Activated naive CD4-positive, alpha-beta T cell treated with anti-CD3 and anti-CD28 coated beads, Interleukin-2, amount 50 U/mL, for 72 hours (primary cell): ENCODE results near the gene HOXA2. TPM values are rescaled to one million over a fixed set of nuclear protein-coding genes. Genes with fewer than 3 reads are reported as not detected.

Experiments used
- ATAC-seq, 2 donors: fragments of 150-1000 bp; cut with Tn5 transposase; 2 replicates each; pipeline ENCODE4 v1.10.0; 2021; ENCODE audit warnings: mild to moderate bottlenecking in 2 of 2, moderate library complexity in 2 of 2
- DNase-seq, 2 donors: peaks; one replicate each; pipeline ENCODE4 v3.0.0; 2021 to 2022; ENCODE audit warnings: low spot score in 2 of 2
- H3K27ac Mint-ChIP-seq, 2 donors: one replicate each; pipeline ENCODE4 v1.8.0; 2022; ENCODE audit warnings: mild to moderate bottlenecking in 2 of 2, mixed read lengths in 2 of 2
- H3K36me3 Mint-ChIP-seq, 2 donors: one replicate each; pipeline ENCODE4 v1.8.0; 2022; ENCODE audit warnings: mixed read lengths in 2 of 2
- H3K9me3 Mint-ChIP-seq, 2 donors: one replicate each; pipeline ENCODE4 v1.8.0; 2022; ENCODE audit warnings: mixed read lengths in 2 of 2
- total RNA-seq, 2 donors: library from RNA; stranded (reverse); gene quantifications; one replicate each; pipeline ENCODE4 v1.2.3, GENCODE V29; 2022

Gene HOXA2
- total RNA-seq, 2 donors from 2014 or later, result not detected

- Mint-ChIP-seq H3K36me3 (peaks cover 0 to 6% of the 10 kb centered on the region in 2 donors), H3K27ac (no peak overlapping the region), H3K9me3 (no peaks in the 10 kb centered on the region)
- ATAC-seq, result no peak
- no peak for DNase-seq
Observed at GRCh38 chr7:27108390-27109127, 6.1 kb upstream of the HOXA2 start.

- H3K27ac Mint-ChIP-seq, result no peak overlapping the region
- DNase-seq (no peak), ATAC-seq (no peak)
- no peaks in the 10 kb centered on the region for H3K9me3 Mint-ChIP-seq
- H3K36me3 Mint-ChIP-seq, result peaks cover 0 to 11% of the 10 kb centered on the region in 2 donors
Observed at GRCh38 chr7:27107391-27108381, 5.2 kb upstream of the HOXA2 start.

GRCh38 chr7:27106901-27107240 is 4.4 kb upstream of the HOXA2 start:
- no peak overlapping the region for H3K27ac Mint-ChIP-seq

GRCh38 chr7:27106181-27106900 is 3.9 kb upstream of the HOXA2 start:
- ATAC-seq (no peak), DNase-seq (no peak)
- H3K27ac Mint-ChIP-seq, result no peak overlapping the region
- H3K36me3 Mint-ChIP-seq, result peaks cover 0 to 19% of the 10 kb centered on the region in 2 donors
- no peaks in the 10 kb centered on the region for H3K9me3 Mint-ChIP-seq

More at GRCh38 chr7:27106901-27107240, 4.4 kb upstream of the HOXA2 start:
- Mint-ChIP-seq H3K36me3 (peaks cover 0 to 14% of the 10 kb centered on the region in 2 donors), H3K9me3 (no peaks in the 10 kb centered on the region)
- no peak for ATAC-seq
- DNase-seq, result no peak

- no peak overlapping the region for H3K27ac Mint-ChIP-seq
- H3K9me3 Mint-ChIP-seq, result no peaks in the 10 kb centered on the region
- peaks cover 0 to 24% of the 10 kb centered on the region in 2 donors for H3K36me3 Mint-ChIP-seq
- no peak for DNase-seq
- no peak for ATAC-seq
Observed at GRCh38 chr7:27105301-27106031, 3.0 kb upstream of the HOXA2 start.

GRCh38 chr7:27104341-27105058 is 2.0 kb upstream of the HOXA2 start:
- peaks cover 0 to 28% of the 10 kb centered on the region in 2 donors for H3K36me3 Mint-ChIP-seq
- DNase-seq (no peak), ATAC-seq (no peak)
- no peaks in the 10 kb centered on the region for H3K9me3 Mint-ChIP-seq
- no peak overlapping the region for H3K27ac Mint-ChIP-seq

GRCh38 chr7:27103489-27104226 is 1.2 kb upstream of the HOXA2 start:
- DNase-seq, result no peak
- H3K27ac Mint-ChIP-seq, result no peak overlapping the region
- no peaks in the 10 kb centered on the region for H3K9me3 Mint-ChIP-seq
- peaks cover 5 to 36% of the 10 kb centered on the region in 2 donors for H3K36me3 Mint-ChIP-seq
- ATAC-seq, result no peak

GRCh38 chr7:27101957-27102580 is 414 bp downstream of the HOXA2 start:
- DNase-seq (no peak), ATAC-seq (no peak)
- Mint-ChIP-seq H3K36me3 (peaks cover 5 to 41% of the 10 kb centered on the region in 2 donors), H3K27ac (no peak overlapping the region), H3K9me3 (no peaks in the 10 kb centered on the region)

- DNase-seq (no peak), ATAC-seq (no peak)
- Mint-ChIP-seq H3K36me3 (peaks cover 5 to 41% of the 10 kb centered on the region in 2 donors), H3K27ac (no peak overlapping the region), H3K9me3 (no peaks in the 10 kb centered on the region)
Observed at GRCh38 chr7:27101171-27101956, 1.1 kb downstream of the HOXA2 start.

GRCh38 chr7:27100694-27101170 is 1.8 kb downstream of the HOXA2 start:
- peaks cover 5 to 41% of the 10 kb centered on the region in 2 donors for H3K36me3 Mint-ChIP-seq
- no peak overlapping the region for H3K27ac Mint-ChIP-seq
- DNase-seq (no peak), ATAC-seq (no peak)
- H3K9me3 Mint-ChIP-seq, result no peaks in the 10 kb centered on the region

- H3K9me3 Mint-ChIP-seq, result no peaks in the 10 kb centered on the region
- no peak overlapping the region for H3K27ac Mint-ChIP-seq
- DNase-seq (no peak), ATAC-seq (no peak)
- peaks cover 12 to 41% of the 10 kb centered on the region in 2 donors for H3K36me3 Mint-ChIP-seq
Observed at GRCh38 chr7:27099453-27100370, 2.8 kb downstream of the HOXA2 start.

GRCh38 chr7:27098578-27099451 is 3.7 kb downstream of the HOXA2 start:
- no peaks in the 10 kb centered on the region for H3K9me3 Mint-ChIP-seq
- H3K36me3 Mint-ChIP-seq, result peaks cover 14 to 36% of the 10 kb centered on the region in 2 donors
- no peak for ATAC-seq
- H3K27ac Mint-ChIP-seq, result no peak overlapping the region
- no peak for DNase-seq
